Stimulated activated CD4-positive, alpha-beta T cell treated with anti-CD3 and anti-CD28 coated beads, Interleukin-2, amount 100 ng/mL, for 48 hours (primary cell): ENCODE measurements around the gene ASS1.

ENCODE experiments used
- DNase-seq, 2 donors: peaks; one replicate each; pipeline ENCODE4 v3.0.0-alpha.2; 2020

Gene ASS1

DNA sequence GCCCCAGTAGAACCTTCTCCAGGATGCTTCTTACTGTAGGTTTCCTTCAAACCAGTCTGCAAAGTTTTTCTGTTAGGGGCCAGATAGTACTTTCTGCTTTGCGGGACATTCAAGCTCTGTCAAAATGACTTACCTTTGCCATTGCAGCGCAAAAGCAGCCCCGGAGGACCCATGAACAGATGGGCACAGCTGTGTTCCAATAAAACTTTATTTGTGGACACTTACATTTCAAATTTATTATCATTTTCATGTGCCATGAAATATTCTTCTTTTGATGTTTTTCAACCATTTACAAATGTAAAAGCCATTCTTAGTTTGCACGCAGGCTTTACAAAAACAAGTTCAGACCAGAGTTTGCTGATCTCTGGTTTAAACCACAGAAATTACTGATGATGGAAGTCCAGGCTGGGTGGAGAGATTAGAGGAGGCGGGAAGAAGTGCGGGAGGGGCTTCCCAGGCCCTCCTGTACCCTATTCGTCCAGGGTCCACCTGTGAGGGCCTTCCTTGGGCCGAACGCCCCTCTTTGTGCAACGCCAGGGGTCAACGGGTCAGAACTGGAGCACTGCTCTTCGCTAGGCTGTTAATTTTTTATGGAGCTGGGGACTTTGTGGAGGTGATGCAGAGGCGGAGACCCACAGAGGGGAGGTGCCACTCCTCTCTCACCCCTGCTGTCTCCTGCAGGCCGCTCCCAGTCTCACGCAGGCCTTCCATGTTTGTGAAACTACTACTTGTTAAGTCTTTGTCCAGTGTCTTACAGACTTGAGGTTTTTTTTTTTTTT, 7.6 kb upstream of the ASS1 start:
- no peak for DNase-seq

DNA sequence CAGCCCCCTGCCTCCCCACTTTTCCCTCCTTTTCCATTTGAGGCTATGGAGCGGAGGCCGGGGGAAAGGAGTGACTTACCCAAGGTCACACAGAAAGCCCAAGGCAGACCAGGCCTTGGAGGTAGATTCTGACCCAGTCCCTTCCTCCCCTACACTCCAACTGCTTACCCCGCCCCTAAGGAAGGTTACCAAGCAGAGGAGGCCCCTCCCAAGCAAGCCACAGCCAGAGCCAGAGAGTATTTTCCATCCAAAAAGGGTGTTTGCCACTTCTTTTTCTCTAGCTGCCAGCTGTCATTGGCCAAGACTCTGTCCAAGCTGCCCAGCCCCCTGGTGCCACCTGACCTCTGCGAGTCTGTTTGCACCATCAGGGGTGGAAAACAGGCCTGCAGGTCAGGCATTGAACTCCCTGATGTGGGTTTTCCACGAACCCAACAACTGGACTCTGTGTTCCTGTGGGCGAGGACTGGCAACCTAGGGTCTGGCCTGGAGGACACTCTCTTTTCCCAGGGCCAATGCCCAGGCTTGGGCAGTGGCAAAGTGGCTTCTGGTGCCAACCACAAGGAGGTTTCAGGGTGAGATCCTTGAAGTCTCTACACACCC, 6.3 kb upstream of the ASS1 start:
- DNase-seq: no peak

DNA sequence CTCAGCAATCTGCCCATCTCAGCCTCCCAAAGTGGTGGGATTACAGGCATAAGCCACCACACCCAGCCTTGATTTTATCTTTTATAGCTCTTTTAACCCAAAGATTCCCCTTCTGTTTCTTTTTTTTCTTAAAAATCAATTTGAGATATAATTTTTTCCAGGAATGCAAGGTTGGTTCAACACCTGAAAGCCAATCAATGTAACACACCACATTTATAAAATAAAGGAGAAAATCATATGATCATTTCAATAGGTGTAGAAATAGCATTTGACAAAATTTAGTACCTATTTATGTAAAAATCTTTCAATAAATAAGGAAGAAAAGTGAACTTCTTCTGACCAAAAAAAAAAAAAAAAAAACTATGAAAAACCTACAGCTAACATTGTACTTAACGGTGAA, 3.7 kb upstream of the ASS1 start:
- no peak for DNase-seq

DNA sequence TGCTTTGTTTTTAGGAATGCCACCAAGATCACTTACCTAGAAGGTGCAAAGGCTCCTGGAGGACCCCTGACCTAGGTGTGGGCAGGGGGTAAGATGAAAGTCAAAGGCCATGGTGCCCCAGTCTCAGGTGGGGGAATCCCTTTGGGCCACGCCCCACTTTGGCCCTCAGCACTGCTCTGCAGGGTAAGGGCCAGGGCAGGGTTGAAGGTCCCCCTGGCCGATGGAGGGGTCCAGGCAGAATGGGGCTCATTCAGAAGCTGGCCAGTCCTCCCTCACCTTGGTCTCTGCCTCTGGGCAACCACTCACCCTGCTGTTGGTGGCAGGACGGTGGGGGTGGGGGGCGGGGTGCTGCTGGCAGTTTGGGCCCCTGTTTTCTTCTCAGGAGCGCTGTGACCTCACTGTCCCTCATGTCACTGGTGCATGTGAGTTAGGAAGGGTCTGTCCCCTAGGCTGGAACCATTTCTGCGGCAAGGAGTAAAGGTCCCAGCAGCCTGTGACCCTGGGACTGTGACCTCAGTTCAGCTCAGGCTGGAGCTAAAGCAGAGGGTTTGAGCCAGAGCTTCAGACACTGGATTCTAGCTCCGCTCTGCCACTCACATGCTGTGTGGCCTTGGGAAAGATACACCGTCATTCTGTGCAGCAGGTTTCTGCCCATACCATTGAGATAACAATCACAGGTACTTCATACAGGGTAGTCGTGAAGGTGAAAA, 1.9 kb upstream of the ASS1 start:
- DNase-seq: no peak

DNA sequence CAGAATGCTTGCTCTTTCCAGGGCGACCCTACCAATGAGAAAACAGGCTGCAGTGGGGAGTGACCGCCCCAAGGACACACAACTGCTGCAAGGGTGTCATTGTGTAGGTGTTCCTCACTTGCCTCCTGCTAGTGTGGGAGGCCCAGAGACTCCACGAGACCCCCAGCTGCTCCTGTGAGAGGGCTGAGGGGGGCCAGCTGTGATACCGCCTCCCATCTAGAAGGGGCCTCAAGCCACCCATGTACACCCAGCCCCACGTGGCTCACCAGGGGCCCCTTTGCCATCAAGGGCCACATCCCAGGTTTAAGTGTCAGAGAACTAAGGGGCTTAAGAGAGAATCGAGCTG, 1.3 kb upstream of the ASS1 start:
- no peak for DNase-seq

DNA sequence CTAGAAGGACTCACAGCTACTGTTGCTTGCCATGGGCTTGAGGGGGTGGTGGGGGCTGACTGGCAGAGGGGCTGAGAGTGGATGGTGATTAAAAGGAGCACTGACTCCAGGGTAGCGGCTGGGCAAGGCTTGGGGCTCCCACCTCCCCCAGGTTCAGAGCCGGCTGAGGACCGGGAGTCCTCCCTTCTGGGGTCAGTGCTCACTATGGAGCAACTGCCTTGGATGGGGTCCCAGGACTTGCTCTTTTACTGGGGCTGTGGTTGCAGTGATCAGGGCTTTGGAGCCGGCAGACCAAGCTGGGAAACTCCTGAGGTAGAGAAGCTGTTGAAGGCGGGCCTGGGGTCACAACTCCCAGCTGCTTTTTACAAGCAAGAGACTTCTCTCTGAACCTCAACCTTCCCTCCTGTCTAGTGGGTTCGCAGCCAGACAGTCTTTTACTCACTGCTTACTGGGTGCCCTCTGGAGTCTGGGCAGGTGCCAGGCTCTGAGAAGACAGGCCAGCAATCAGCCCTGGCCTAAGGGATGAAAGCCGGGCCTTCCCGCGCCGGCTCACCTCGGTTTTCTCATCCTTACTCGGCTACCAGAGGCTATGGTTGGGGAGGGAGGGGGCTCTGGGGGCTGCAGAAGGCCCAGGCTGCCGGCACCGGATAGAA, 795 bp upstream of the ASS1 start:
- no peak for DNase-seq

DNA sequence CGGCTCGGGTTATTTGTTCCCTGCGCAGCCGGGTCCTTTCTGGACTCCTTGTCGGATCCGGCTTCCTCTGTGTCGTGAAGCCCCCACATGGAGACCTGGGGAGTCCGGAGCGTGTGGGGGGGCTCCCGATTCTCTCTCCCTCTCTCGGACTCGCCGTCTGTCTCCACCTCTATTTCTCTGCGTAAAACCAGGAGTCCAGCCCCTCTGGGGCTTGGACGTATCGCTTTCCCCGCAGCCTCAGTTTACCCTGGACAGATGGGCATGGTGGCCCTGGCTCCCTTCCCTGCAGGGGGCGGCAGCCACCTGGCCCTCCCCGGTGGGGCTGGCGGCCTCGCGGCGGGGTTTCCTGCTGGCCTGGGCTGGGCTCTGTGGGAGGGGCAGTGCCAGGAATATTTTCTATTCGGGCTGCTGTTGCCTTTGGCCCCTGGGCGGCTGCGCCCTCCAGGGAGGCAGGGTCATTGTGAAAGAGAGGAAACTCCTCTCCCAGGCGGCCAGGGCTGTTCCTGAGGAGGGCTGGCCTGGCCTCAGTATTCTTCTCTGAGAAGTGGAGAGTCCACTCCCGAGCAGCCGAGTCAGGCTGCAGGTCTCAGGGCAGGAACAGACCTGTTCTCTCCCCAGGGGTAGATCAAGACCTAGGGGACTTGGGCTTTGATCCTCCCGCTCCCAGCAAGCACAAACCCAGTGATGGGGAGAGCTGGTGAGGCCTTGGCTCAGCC, 665 bp downstream of the ASS1 start:
- DNase-seq: no peak

DNA sequence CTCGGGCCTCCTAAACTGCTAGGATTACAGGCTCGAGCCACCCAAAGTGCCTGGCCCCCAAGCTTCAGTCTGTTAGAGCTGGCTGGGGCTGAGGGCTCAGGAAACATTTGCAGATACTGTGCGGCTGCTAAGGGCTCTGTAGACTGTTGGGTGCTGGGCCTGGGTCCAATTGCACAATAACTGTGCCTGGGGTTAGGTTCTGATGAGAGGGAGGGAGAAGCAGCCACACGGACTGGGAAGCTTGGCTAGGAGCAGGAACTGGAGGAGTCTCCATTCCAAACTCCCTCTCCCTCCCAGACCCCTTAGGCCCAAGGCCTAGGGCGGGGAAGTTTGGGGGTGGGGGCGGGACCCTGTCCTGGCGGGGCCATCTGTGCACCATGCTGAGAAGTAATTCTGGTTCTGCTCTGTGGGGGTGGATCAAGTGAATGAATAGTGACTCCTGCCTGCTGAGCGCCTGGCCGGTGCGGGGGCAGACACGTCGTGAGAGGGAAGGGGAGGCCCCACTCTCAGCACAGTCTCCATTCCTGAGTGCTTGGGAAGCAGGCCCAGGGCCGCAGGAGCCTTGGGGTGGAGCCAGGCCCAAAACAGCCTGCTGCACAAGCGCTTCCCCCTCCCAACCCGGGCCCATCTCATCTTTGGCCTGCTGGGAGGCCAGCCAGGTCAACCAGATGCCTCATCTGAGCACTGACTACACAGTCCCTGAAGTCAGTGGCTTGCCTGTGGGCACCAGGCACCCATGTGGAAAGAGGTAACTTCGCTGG, 1.5 kb downstream of the ASS1 start:
- no peak for DNase-seq

DNA sequence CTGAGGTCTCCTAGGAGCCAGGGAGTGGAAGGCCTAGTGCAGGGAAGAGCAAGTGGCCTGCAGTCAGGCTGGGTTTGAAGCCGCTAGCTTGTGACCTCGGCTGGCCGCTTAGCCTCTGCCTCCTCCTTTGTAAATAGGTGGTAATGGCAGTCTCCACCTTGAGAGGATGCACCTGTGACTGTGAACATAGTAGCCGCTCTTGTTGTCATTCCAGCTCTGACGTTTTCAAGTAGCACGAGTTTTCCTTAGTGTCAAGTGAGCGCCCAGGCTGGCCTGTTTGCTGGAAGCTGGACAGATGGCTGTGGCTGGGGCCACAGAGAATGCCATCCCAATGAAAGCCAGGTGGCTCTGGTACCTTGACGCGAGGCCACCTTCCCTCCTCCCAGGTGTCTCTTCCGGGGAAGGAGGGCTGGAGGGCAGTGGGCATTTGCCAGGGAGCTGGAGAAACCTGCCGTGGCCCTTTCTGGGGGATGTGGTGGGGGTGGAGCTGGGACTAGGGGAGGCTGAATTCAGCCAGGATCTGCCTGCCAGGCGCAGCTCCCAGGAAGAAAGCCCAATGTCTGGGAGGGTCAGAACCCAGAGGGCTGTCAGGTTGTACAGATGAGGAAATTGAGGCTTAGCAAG, 2.5 kb downstream of the ASS1 start:
- DNase-seq: no peak

DNA sequence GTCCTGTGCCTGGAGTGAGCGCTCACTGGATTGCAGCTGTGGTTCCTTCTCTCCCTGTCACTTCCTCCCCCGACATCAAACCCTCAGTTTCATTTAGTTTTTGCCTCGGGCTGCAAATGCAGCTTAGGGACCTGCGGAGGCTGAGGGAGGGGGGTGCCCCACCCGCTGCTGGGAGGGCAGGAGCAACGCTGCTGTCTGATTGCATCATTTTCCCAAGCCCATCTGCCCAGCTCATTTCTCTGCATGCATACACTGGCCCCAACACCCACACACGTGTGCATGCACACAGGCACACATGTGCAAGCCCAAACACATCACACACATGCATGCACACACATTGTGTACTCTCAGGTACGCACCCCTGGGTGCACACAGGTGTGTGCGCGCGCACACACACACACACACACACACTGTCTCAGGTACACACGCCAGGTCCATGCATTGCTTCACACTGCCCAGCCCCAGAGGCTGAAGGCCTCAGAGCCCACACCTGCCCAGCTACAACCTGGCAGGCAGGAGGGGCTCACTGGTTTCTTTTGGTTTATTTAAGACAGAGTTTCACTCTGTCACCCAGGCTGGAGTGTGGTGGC, 3.4 kb downstream of the ASS1 start:
- DNase-seq: no peak

DNA sequence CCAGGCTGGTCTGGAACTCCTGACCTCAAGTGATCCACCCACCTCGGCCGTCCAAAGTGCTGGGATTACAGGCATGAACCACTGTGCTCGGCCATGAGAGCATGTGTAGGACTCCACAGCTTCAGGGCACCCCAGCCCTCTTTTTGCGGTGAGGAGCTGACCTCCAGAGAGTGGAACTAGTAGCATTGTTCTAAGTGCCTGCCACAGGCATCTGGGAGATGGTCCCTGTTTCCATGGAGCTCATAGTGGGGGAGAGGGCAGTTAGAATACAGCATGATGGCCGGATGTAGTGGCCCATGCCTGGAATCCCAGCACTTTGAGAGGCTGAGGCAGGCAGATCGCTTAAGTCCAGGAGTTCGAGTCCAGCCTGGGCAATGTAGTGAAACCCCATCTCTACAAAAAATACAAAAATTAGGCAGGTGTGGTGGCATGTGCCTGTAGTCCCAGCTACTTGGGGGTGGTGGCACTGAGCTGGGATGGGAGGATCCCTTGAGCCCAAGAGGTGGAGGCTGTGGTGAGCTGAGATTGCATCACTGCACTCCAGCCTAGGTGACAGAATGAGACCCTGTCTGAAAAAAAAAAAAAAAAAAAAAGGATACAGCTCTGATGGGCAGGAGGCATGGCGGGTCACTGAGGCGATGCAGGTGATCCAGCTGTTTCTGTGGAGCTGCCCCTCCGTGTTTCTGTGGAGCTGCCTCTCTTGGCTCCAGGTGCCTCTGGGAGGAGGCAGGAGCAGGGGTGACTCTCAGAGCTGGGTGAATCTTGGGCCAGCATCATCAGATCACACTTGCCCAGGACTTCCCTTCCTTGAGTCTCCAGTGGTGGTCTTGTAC, 4.2 kb downstream of the ASS1 start:
- no peak for DNase-seq

DNA sequence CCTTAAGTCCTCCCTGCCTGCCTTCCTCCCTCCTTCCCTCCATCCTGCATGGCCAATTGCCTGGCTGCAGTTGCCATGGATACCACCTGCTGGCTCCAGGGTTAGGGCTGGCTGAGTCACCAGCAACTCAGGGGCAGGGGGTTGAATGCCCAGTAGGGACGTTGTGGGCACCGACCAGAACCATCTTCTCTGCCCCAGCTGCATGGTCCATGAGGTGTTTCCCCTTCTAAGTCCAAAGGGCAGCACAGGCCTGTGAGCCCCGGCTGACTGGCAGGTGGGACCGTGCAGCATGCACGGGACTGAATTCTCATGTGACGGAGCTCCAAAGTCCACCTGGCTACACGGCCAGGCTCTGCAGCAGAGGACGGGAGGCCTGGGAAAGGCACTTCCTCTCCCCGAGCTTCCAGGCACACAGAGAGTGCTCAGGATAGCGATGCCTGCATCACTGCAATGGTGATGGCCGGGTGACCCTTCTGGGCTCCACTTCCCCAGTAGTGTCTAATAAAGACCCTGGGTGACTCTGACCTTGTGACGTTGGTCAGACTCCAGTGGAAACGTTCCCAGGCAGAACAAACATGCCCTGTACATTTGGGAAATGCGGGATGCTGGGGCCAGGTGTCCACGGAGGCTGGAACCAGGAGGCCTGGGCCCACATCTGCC, 5.7 kb downstream of the ASS1 start:
- no peak for DNase-seq

DNA sequence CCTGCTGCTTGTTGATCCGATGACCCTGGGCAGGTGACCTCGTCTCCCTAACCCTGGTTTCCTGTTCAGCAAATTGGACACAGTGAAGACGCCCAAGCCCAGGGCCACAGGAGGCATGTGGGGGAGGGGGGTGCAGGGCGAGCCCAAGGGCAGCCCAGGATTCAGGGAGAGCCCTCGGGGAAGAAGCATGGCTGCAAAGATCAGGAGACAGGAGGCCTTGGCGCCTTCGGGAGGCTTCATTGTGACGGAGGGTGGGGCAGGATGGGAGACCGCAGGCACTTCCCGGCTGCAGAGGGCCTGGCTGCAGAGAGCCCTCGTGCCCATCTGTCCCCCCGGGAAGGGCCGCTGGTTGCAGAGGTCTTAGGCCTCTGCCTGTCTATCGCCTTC, 6.2 kb downstream of the ASS1 start:
- DNase-seq: no peak

DNA sequence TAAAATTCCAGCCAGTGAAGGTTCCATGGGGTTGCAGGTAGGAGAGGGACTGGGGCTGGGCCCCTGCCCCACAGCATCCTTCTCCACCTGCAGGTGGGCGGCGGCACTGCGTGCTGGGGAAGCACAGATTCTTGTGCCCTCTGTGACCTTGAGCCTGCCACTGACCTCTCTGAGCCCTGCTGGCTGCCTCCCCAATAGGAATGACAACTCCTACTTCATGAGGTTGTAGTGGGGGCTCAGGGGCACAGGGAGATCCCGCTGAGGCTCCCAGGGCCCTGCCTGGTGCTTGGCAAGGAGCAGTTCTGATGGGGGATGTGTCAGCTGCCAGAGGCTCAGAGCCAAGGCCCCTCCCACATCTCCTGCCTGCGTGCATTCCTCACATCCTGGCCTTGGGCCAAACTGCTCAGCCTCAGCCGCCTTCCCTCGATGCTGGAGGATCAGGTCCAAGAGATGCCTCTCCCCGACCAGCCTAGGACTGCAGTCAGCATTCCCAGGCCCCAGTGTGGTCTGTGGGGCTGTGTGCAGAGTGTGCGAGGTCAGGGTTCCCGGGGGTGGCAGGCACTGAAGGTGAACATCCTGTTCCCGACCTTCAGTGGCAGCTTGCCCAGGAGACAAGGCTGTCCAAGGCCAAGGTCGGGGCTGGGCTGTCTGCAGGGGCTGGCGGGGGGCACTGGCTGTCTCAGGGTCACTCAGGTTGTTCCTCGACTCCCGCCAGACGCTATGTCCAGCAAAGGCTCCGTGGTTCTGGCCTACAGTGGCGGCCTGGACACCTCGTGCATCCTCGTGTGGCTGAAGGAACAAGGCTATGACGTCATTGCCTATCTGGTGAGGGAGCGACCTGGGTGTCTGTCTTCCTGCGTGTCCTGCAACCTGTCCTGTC, 7.0 kb downstream of the ASS1 start:
- DNase-seq: peak in 1 of 2 donors; percentile 18

DNA sequence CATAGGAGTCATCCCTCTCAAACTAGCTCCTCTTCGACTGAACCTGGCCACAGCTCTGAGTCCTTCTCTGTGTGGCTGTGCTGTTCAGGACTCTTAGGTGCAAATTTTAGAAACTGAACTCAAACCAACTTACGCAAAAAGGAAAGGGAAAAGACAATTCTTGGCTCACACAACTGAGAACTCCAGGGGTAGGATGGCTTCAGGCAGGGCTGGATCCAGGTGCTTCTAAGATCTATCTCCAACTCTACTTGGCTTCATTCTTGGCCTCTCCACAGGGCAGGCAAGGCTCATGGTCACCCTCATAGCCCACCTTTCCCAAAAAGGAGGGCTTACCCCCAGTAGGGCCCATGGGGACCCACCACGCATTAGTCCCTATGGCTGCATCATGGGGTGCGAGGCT, 8.1 kb downstream of the ASS1 start:
- no peak for DNase-seq

DNA sequence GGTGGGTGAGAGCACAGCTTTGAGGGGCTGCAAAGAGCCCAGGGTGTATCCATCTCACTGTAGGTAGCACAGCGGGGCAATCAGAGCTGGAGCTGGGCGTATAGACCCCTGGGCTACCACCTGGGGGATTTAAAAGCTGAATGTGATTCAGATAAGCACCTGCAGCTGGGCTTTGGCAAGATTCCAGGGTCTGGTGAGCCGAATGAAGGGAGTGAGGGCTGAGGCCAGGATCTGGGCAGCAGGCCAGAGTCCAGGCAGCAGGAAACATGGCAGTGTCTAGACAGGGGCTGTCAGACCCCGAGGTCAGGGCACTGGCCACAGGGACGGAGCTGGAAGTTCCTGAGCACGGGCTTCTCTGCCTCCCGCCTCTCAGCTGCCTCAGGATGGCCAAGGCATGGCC, 8.7 kb downstream of the ASS1 start:
- no peak for DNase-seq

DNA sequence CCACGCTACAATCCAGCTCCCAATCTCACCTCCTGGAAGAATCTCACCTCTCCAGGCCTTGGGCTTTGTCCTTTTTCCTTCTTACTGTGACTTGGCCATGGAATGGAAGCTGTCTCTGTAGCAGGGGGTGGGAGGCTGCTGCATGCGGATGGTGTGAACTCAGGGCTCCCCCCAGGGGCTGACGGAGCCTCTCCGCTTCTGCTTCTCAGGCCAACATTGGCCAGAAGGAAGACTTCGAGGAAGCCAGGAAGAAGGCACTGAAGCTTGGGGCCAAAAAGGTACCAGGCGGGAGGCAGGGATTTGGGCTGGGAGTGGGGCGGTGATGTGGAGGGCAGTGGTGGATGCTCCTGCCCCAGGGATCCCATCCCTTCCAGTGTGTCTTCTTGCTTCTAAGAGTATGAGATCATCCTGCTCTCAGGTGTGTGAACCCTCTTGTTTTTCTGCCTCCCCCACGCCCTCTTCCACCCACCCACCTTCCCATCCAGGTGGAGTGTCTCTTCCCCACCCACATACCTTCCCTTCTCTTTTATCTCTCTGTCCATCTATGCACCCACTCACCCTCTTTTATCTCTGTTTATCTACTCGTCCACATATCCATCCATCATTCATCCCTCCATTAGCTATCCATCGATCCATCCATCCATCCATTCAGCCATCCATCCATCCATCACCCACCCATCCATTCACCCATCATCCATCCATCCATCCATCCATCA, 9.5 kb downstream of the ASS1 start:
- no peak for DNase-seq

DNA sequence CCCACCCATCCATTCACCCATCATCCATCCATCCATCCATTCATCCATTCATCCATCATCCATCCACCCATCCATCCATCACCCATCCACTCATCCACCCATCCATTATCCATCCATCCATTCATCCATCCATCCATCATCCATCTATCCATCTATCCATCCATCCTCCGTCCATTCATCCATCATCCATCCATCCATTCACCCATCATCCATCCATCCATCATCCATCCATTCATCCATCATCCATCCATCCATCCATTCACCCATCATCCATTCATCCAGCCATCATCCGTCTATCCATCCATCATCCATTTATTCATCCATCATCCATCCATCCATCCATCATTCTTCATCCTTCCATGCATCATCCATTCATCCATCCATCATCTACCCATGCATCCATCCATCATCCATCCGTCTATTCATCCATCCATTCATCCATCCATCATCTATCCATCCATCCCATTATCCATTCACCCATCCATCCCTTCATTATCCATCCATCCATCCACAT, 10.1 kb downstream of the ASS1 start:
- no peak for DNase-seq
